Naive thymus-derived CD4-positive, alpha-beta T cell (primary cell): Measurements from ENCODE around the gene NEDD4. TPM values are rescaled to one million over a fixed set of nuclear protein-coding genes. Genes with fewer than 3 reads are reported as not detected.
A peak's percentile ranks its signal among the peaks of the same experiment; 100 is the strongest.
"Not testable (repeated sequence)": the region's sequence is repeated elsewhere in the genome, so short reads cannot be mapped to it uniquely, and the experiment has no call there.

Source experiments
- ATAC-seq: fragments of 150-1000 bp; cut with Tn5 transposase; 2 replicates; pipeline ENCODE4 v1.10.0; 2021; ENCODE audit warnings: mild to moderate bottlenecking, moderate library complexity
- CTCF ChIA-PET: fragments of 350-600 bp; sonication (Branson Sonifier 250); formaldehyde crosslinking; loops from one replicate; lab custom pipeline; 2021; ENCODE audit warnings: antibody characterized with exemption; lab: Charles Lee
- POLR2A ChIA-PET: fragments of 350-600 bp; sonication (Branson Sonifier 250); formaldehyde crosslinking; loops from one replicate; lab custom pipeline; 2021; ENCODE audit warnings: antibody characterized with exemption, inconsistent platforms; lab: Charles Lee
- DNase-seq, 9 donors: peaks; one replicate each; pipeline versions ENCODE4 v3.0.0 to v3.0.0-alpha.2; 2020 to 2022; ENCODE audit warnings: mixed read lengths in 1 of 9
- H3K27ac ChIP-seq: one replicate; pipeline ENCODE4 v1.7.0; 2013; ENCODE audit warnings: mild to moderate bottlenecking, low read depth, low read length, moderate library complexity
- H3K27me3 ChIP-seq, 2 donors: one replicate each; pipeline ENCODE4 v1.7.0; 2013; ENCODE audit warnings: low read length in 2 of 2, mild to moderate bottlenecking in 2 of 2, moderate library complexity in 2 of 2; ENCODE audit not compliant: control insufficient read depth in 2 of 2, insufficient read depth in 2 of 2
- H3K36me3 ChIP-seq, 3 experiments: 1 replicate in 2 of 3; 2 replicates in 1 of 3; pipeline ENCODE4 v1.7.0; 2013; ENCODE audit warnings: low read length in 3 of 3, mild to moderate bottlenecking in 3 of 3, moderate library complexity in 1 of 3; ENCODE audit not compliant: insufficient read depth in 3 of 3, control insufficient read depth in 2 of 3
- H3K4me1 ChIP-seq, 2 donors: one replicate each; pipeline ENCODE4 v1.7.0; 2013; ENCODE audit warnings: low read length in 2 of 2, mild to moderate bottlenecking in 2 of 2, moderate library complexity in 1 of 2; ENCODE audit not compliant: control insufficient read depth in 2 of 2, insufficient read depth in 2 of 2
- H3K4me3 ChIP-seq: 2 replicates; pipeline ENCODE4 v1.7.0; 2013; ENCODE audit warnings: mild to moderate bottlenecking, low read length
- H3K9me3 ChIP-seq, 3 experiments: 1 replicate in 2 of 3; 2 replicates in 1 of 3; pipeline ENCODE4 v1.7.0; 2013; ENCODE audit warnings: low read length in 3 of 3; ENCODE audit not compliant: control insufficient read depth in 2 of 3
- H3K27ac Mint-ChIP-seq, 9 donors: one replicate each; pipeline ENCODE4 v1.8.0; 2020 to 2022; ENCODE audit warnings: mixed read lengths in 9 of 9, mild to moderate bottlenecking in 8 of 9, moderate library complexity in 5 of 9, inconsistent platforms in 2 of 9
- H3K27me3 Mint-ChIP-seq, 5 donors: one replicate each; pipeline ENCODE4 v1.8.0; 2021 to 2022; ENCODE audit warnings: mixed read lengths in 5 of 5, mild to moderate bottlenecking in 1 of 5
- H3K36me3 Mint-ChIP-seq, 5 donors: one replicate each; pipeline ENCODE4 v1.8.0; 2020 to 2022; ENCODE audit warnings: mixed read lengths in 5 of 5, mild to moderate bottlenecking in 3 of 5, inconsistent platforms in 1 of 5
- H3K4me1 Mint-ChIP-seq, 7 donors: one replicate each; pipeline ENCODE4 v1.8.0; 2020 to 2022; ENCODE audit warnings: mixed read lengths in 7 of 7, mild to moderate bottlenecking in 3 of 7, inconsistent platforms in 1 of 7
- H3K4me3 Mint-ChIP-seq, 10 donors: one replicate each; pipeline ENCODE4 v1.8.0; 2020 to 2022; ENCODE audit warnings: mild to moderate bottlenecking in 10 of 10, mixed read lengths in 10 of 10, moderate library complexity in 6 of 10, inconsistent platforms in 2 of 10
- H3K9me3 Mint-ChIP-seq, 11 donors: one replicate each; pipeline ENCODE4 v1.8.0; 2020 to 2022; ENCODE audit warnings: mixed read lengths in 11 of 11, mild to moderate bottlenecking in 4 of 11, inconsistent platforms in 1 of 11, moderate library complexity in 1 of 11
- intact Hi-C, 2 donors: fragments of 100-400 bp; cut with micrococcal nuclease; formaldehyde crosslinking; loops; one replicate each; pipeline ENCODE4 v1.15.1; 2023
- polyA plus RNA-seq, 2 donors: library from polyadenylated mRNA; unstranded; fragments of 300-500 nt; fragmentation: Illumina TruSeq; gene quantifications; one replicate each; pipeline ENCODE4 v1.2.3, GENCODE V29; 2021
- total RNA-seq, 6 experiments: library from RNA in 5 of 6; stranded (reverse) in 5 of 6; gene quantifications; 1 replicate in 5 of 6; 2 replicates in 1 of 6; pipeline ENCODE4 v1.2.3 and lab custom pipeline; 2021 to 2026

NEDD4 gene
- total and polyA plus RNA-seq, 7 experiments from 2014 or later: 1.1 to 15.1 (median 4.3) TPM

GRCh38 chr15:55791551-55792400, 201.6 kb downstream of the NEDD4 start:
- H3K36me3 Mint-ChIP-seq: peaks cover 0 to 5% (median 0%) of the 10 kb centered on the region in 5 donors
- Histone ChIP-seq H3K27me3 (no peaks in the 10 kb centered on the region), H3K27ac (no peak overlapping the region), H3K36me3 (no peaks in the 10 kb centered on the region), H3K4me1 (no peaks in the 10 kb centered on the region), H3K9me3 (no peaks in the 10 kb centered on the region), H3K4me3 (no peak overlapping the region)
- intact Hi-C loops: no loop called here
- H3K27ac Mint-ChIP-seq: no peak overlapping the region
- H3K4me1 Mint-ChIP-seq: peaks cover 0 to 2% (median 0%) of the 10 kb centered on the region in 7 donors
- ATAC-seq: no peak
- peaks cover 0 to 13% (median 3%) of the 10 kb centered on the region in 11 donors for H3K9me3 Mint-ChIP-seq
- POLR2A ChIA-PET: no interaction called here
- no peak overlapping the region for H3K4me3 Mint-ChIP-seq
- no peak for DNase-seq
- peaks cover 3 to 26% (median 21%) of the 10 kb centered on the region in 5 donors for H3K27me3 Mint-ChIP-seq
- CTCF ChIA-PET: no interaction called here

DNA sequence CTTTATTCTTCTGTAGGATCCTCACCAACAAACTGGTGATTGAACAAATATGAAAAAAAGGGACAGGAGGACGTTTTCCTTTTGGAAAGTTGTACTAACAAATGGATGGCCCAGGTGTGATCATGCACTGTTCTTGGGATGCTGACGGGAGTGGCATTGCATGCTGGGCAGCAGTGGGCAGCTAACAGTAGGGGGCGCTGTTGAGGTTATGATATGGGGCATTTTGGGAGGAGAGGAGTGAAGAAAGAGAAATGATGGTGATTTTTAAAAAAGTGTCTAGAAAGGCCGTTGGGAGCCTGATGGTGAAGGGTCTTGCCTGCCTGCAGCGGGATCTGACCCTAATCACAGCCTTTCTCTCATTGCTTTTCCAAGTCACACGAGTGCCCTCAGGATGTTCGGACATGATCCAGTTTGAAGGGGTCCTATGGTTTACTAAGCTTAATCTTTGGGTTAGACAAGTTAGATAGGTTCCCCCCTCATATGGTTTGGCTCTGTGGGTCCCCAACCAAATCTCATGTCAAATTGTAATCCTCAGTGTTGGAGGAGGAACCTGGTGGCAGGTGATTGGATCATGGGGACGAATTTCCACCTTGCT, 204.2 kb downstream of the NEDD4 start:
- H3K27me3 Mint-ChIP-seq: peaks cover 3 to 19% (median 12%) of the 10 kb centered on the region in 5 donors
- no peak overlapping the region for H3K27ac Mint-ChIP-seq
- Histone ChIP-seq H3K9me3 (no peaks in the 10 kb centered on the region), H3K27me3 (no peaks in the 10 kb centered on the region), H3K4me1 (no peaks in the 10 kb centered on the region), H3K36me3 (no peaks in the 10 kb centered on the region), H3K27ac (no peak overlapping the region), H3K4me3 (no peak overlapping the region)
- no peak overlapping the region for H3K4me3 Mint-ChIP-seq
- H3K4me1 Mint-ChIP-seq: no peaks in the 10 kb centered on the region
- H3K9me3 Mint-ChIP-seq: peaks cover 0 to 9% (median 3%) of the 10 kb centered on the region in 11 donors
- ATAC-seq: no peak
- intact Hi-C loops: loop anchor here (1.0 to 10.0 kb wide), 3 partner anchors 57 to 636 kb away; no protein-coding TSS in a partner anchor
- POLR2A ChIA-PET: no interaction called here
- CTCF ChIA-PET: no interaction called here
- peak in 5 of 9 donors; percentile 3 to 61 (median 21) for DNase-seq
- peaks cover 0 to 5% (median 0%) of the 10 kb centered on the region in 5 donors for H3K36me3 Mint-ChIP-seq

- intact Hi-C loops: loop anchor here in 1 of 2 donors (10.0 kb wide), 1 partner anchor 638 kb away; no protein-coding TSS in a partner anchor
- no peak overlapping the region for H3K27ac Mint-ChIP-seq
- Histone ChIP-seq H3K36me3 (no peaks in the 10 kb centered on the region), H3K9me3 (no peaks in the 10 kb centered on the region), H3K4me3 (no peak overlapping the region), H3K4me1 (no peaks in the 10 kb centered on the region), H3K27me3 (no peaks in the 10 kb centered on the region), H3K27ac (no peak overlapping the region)
- H3K9me3 Mint-ChIP-seq: no peaks in the 10 kb centered on the region
- H3K4me1 Mint-ChIP-seq: no peaks in the 10 kb centered on the region
- peaks cover 0 to 5% (median 0%) of the 10 kb centered on the region in 5 donors for H3K36me3 Mint-ChIP-seq
- ChIA-PET POLR2A (no interaction called here), CTCF (no interaction called here)
- DNase-seq (no peak), ATAC-seq (no peak)
- peaks cover 3 to 32% (median 16%) of the 10 kb centered on the region in 5 donors for H3K27me3 Mint-ChIP-seq
- H3K4me3 Mint-ChIP-seq: no peak overlapping the region
Observed at GRCh38 chr15:55786341-55786740, 207.1 kb downstream of the NEDD4 start.

DNA sequence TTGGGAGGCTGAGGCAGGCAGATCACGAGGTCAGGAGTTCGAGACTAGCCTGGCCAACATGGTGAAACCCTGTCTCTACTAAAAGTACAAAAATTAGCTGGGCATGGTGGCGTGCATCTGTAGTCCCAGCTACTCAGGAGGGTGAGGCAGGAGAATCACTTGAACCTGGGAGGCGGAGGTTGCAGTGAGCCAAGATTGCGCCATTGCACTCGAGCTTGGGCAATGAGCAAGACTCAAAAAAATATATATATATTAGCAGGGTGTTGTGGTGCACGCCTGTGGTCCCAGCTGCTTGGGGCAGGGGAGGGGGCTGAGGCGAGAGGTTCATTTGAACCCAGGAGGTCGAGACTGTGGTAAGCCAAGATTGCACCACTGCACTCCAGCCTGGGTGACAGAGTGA, 207.8 kb downstream of the NEDD4 start:
- H3K27me3 ChIP-seq, POLR2A ChIA-PET, H3K4me1 Mint-ChIP-seq, H3K27ac Mint-ChIP-seq, H3K36me3 Mint-ChIP-seq, CTCF ChIA-PET, H3K27ac ChIP-seq, H3K4me3 Mint-ChIP-seq, H3K9me3 ChIP-seq, DNase-seq, H3K9me3 Mint-ChIP-seq, H3K4me1 ChIP-seq, H3K36me3 ChIP-seq, H3K4me3 ChIP-seq, ATAC-seq: not testable (repeated sequence)
- peaks cover 3 to 32% (median 16%) of the 10 kb centered on the region in 5 donors for H3K27me3 Mint-ChIP-seq
- intact Hi-C loops: loop anchor here in 1 of 2 donors (10.0 kb wide), 1 partner anchor 639 kb away; no protein-coding TSS in a partner anchor

- no peaks in the 10 kb centered on the region for H3K4me1 ChIP-seq
- no peak overlapping the region for H3K4me3 ChIP-seq
- H3K27me3 Mint-ChIP-seq: peaks cover 13 to 40% (median 26%) of the 10 kb centered on the region in 5 donors
- CTCF ChIA-PET: no interaction called here
- H3K9me3 ChIP-seq: no peaks in the 10 kb centered on the region
- H3K4me1 Mint-ChIP-seq: peaks cover 0 to 2% (median 0%) of the 10 kb centered on the region in 7 donors
- no peak for ATAC-seq
- no peak overlapping the region for H3K4me3 Mint-ChIP-seq
- peaks cover 0 to 5% (median 0%) of the 10 kb centered on the region in 5 donors for H3K36me3 Mint-ChIP-seq
- no peak for DNase-seq
- H3K27me3 ChIP-seq: no peaks in the 10 kb centered on the region
- intact Hi-C loops: loop anchor here in 1 of 2 donors (10.0 kb wide), 1 partner anchor 641 kb away; no protein-coding TSS in a partner anchor
- no peak overlapping the region for H3K27ac ChIP-seq
- POLR2A ChIA-PET: no interaction called here
- peaks cover 0 to 4% (median 0%) of the 10 kb centered on the region in 11 donors for H3K9me3 Mint-ChIP-seq
- no peak overlapping the region for H3K27ac Mint-ChIP-seq
- H3K36me3 ChIP-seq: no peaks in the 10 kb centered on the region
Observed at GRCh38 chr15:55784286-55784685, 209.1 kb downstream of the NEDD4 start.

DNA sequence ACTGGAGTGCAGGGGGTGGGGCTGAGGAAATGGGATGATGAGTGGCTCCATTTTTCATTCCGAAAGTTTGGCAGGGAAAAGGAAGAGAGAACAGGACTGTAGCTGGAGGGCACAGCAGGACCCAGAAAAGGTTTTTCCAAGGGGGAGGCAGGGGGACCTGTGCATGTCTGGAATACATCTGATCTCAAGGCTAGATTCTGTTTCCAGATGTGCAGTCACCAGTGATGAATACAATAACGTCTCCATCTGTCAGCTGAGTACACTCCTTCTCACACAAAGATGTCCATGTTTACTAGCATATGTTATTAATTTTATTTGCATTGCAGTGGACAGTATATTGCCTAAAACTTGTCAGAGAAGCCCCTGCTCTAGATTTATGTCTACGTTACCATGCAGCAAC, 210.5 kb downstream of the NEDD4 start:
- H3K4me3 ChIP-seq: no peak overlapping the region
- Mint-ChIP-seq H3K4me1 (peaks cover 0 to 3% (median 0%) of the 10 kb centered on the region in 7 donors), H3K27me3 (peaks cover 14 to 45% (median 29%) of the 10 kb centered on the region in 5 donors), H3K4me3 (no peak overlapping the region), H3K9me3 (peaks cover 0 to 5% (median 0%) of the 10 kb centered on the region in 11 donors), H3K27ac (no peak overlapping the region), H3K36me3 (peaks cover 0 to 5% (median 0%) of the 10 kb centered on the region in 5 donors)
- POLR2A ChIA-PET: no interaction called here
- CTCF ChIA-PET: no interaction called here
- ATAC-seq (no peak), DNase-seq (no peak)
- H3K27ac ChIP-seq: no peak overlapping the region
- H3K9me3 ChIP-seq: no peaks in the 10 kb centered on the region
- intact Hi-C loops: loop anchor here in 1 of 2 donors (10.0 kb wide), 1 partner anchor 642 kb away; no protein-coding TSS in a partner anchor
- H3K36me3 ChIP-seq: no peaks in the 10 kb centered on the region
- no peaks in the 10 kb centered on the region for H3K4me1 ChIP-seq
- H3K27me3 ChIP-seq: no peaks in the 10 kb centered on the region
